T-helper 9 cell (primary cell): ENCODE results near the gene ARHGEF1.
A peak's percentile ranks its signal among the peaks of the same experiment; 100 is the strongest.

ENCODE experiments used
- DNase-seq: peaks from one replicate; pipeline ENCODE4 v3.0.0-alpha.2; 2020
- total RNA-seq, 2 donors: gene quantifications; one replicate each; lab custom pipeline; 2026; lab: John Stamatoyannopoulos, UW

Gene ARHGEF1
- total RNA-seq = 543 to 626 reads per million in 2 donors

- DNase-seq = peak; percentile 48
These were observed at the start of gene ARHGEF1 for GRCh38 chr19:41882568-41883462. TSS of gene ARHGEF1 (plus strand) at chr19:41883184. CDS start at chr19:41888083, 4,899 bp downstream.

DNA sequence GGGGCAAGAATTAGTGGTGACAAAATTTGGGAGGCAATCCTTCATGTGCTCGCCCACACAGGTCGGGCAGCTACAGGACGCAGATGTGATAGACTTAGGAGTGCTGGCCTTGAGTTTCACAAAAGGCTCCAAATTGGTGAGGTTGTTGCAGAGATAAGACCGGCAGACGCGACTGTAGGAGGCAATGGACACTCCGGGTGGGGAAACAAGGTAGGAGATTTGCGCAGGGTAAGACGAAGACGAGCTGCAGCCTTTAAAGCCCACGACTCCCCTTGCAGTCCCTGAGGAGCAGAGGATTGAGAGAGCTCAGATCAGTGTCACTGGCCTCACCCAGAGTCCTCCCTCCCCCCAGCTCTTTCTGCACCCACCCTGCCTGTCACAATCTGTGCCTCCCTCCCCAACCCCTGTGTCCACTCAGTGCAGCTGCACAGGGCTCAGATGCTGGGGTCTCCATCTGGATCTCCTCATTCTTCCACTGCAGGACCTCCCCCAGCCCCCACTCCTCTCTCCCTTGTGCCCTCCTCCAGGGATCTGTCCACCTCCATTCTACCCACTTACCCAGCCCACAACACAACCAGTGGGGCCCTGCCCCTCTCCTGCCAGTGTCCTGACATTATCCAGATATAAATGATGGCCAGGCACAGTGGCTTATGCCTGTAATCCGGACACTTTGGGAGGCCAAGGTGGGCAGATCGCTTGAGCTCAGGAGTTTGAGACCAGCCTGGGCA lies 44.8 kb upstream of the ARHGEF1 start:
- no peak for DNase-seq

- DNase-seq = no peak
These were observed 43.8 kb upstream of the ARHGEF1 start for GRCh38 chr19:41839211-41839610.

- no peak for DNase-seq
These were observed 39.6 kb upstream of the ARHGEF1 start for GRCh38 chr19:41843371-41843770.

GRCh38 chr19:41844601-41845000 lies 38.4 kb upstream of the ARHGEF1 start, which contains the start of gene LYPD4:
TSS of gene LYPD4 (minus strand) at chr19:41844683. CDS start at chr19:41839285, 5,398 bp downstream.
- no peak for DNase-seq

DNA sequence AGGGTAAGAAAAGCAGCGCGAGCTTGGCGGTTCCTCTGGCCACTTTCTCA lies 38.2 kb upstream of the ARHGEF1 start, which contains the start of gene DMRTC2:
DMRTC2 (plus strand) TSS at position 42 of the 50 bp plus-strand sequence. CDS start 2,387 bp downstream, outside the sequence.
- no peak for DNase-seq

GRCh38 chr19:41845051-41845590 lies 37.9 kb upstream of the ARHGEF1 start:
- DNase-seq = no peak

GRCh38 chr19:41847351-41848105 lies 35.5 kb upstream of the ARHGEF1 start:
- no peak for DNase-seq

- no peak for DNase-seq
These were observed 34.3 kb upstream of the ARHGEF1 start for GRCh38 chr19:41848666-41849065.

DNA sequence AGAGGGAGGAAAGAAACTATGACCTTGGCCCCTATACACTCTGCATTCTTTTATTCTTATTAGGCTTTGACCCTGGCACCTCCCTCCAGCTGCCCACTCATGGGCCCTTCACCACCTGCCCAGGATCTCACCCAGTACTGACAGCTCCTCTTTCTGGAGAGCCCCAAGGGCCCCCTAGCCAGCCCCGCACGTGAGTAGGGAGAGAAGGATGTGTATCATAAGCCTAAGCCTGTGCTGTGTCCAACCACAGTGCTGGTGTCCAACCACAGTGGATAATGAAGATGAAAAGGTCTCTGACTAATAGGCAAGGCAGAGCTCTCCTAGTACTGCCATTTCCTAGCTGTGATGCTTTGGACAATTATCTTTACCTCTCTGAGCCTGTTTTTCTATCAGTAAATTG lies 33.9 kb upstream of the ARHGEF1 start:
- no peak for DNase-seq

- DNase-seq = no peak
These were observed 32.6 kb upstream of the ARHGEF1 start for GRCh38 chr19:41850381-41850780.

DNA sequence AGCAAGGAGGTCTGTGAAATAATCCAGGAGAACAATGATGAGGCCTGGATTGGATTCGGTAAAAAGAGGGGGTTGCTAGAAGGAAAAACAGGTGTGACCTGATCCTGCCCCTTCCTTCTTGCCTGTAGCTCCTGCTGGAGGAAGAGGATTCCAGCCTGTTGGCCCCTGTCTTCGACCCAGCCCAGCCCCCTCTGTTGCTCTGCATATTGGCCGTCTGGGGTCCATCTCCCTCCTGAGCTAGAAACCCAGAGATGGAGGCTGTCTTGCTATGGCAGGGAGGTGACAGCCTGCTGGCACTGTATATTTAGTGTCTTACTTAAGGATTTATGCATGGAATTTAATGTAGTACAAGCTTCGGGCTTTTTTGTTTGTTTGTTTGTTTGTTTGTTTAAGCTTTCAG lies 31.5 kb upstream of the ARHGEF1 start:
- no peak for DNase-seq

DNA sequence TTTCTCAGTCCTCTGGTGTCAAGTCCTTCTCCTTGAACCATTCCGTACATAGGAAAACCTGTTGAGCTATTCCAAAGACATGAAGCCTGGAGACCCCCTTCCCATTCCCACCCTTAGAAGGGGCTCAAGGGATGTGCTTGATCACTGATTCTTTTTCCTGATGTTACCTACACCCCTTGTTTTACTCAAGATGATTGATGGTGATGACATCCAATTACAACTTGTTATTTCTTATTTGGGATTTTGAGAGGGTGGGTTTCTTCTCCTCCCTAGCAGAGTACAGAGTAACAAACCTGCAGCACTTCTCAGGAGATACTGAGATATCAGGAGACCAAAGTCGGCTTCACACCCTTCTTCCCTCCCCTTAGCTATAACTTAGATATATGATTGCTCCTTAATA lies 29.6 kb upstream of the ARHGEF1 start:
- DNase-seq = no peak

DNA sequence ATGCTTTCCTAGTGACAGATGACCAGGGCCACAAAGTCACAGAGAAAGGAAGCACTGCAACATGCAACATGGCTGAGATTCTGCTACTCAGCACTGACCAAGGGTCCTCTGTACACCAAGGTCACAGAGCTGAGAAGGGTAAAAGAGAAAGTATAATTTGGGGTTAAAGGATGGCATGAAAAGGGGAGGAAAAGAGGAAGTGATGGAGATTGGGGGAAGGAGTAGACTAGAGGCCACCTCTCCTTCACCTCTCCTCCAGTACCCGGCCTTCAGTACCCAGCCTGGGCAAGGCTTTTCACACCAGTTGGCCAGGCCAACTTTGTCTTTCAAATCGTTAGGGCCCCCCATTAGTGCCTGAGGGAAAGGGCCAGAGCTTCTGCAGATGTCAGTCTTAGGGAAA lies 29.2 kb upstream of the ARHGEF1 start:
- DNase-seq = no peak

- no peak for DNase-seq
These were observed 23.8 kb upstream of the ARHGEF1 start for GRCh38 chr19:41859213-41859617.

- peak; percentile 98 for DNase-seq
These were observed 23.2 kb upstream of the ARHGEF1 start, which contains the start of gene RPS19 for GRCh38 chr19:41859618-41860418. TSS of gene RPS19 (plus strand) at chr19:41860255. CDS start at chr19:41860775, 520 bp downstream.

DNA sequence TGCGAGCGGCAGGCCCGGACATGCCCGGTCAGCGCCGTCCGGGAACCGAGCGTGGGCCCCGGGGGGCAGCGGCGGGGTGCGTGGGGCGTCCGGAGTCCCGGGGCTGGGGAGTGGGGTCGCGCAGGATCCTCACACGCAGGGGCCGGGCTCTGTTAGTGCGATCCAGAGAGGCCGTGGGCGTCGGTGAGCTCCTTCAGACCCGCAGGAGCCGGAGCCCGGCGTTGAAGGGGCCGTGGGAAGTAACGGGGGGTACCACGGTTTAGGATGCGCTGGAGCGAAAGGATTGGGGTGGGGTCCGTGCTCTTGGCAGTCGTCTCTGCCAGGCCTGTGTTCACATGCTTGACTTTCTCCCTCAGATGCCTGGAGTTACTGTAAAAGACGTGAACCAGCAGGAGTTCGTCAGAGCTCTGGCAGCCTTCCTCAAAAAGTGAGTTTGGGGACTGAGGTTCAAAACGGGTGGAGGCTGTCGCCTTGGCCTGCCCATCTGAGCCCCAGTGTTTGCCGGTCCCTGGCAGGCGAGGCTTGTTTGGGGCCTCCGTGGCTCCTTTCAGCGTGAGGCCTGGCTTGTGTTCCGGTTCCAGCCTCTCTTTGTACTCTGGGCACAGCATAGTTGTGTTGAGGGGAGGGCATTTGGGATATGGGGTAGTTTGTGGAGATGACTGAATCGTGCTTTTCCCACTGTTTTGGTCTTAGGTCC lies 22.4 kb upstream of the ARHGEF1 start:
- no peak for DNase-seq

DNA sequence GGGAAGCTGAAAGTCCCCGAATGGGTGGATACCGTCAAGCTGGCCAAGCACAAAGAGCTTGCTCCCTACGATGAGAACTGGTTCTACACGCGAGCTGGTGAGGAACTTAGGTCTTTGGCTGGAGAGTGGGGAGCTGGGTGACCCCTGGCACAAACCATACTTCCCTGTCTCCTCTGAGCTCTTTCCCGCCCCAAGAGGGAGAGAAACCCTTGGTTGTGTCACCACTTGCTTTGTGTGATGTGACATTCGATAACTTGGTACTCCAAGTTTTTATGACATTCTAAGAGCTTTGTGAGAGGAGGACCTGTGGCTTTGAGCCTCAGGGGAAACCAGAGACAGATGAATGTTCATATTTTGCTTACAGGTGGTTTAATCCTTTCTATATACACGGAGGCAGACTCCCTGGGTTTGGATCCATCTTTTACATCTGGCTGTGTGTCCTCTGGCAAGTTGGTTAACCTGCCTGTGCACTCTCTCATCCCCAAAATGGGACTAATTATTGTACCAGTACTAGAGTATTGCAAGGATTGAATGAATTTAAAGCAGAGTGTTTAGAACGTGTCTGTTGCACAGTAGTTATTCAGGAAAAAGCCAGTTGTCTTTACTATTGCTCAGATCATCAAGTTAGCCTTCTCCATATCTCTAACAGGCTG lies 21.7 kb upstream of the ARHGEF1 start:
- DNase-seq = no peak

- no peak for DNase-seq
These were observed 21.1 kb upstream of the ARHGEF1 start for GRCh38 chr19:41861846-41862245.

DNA sequence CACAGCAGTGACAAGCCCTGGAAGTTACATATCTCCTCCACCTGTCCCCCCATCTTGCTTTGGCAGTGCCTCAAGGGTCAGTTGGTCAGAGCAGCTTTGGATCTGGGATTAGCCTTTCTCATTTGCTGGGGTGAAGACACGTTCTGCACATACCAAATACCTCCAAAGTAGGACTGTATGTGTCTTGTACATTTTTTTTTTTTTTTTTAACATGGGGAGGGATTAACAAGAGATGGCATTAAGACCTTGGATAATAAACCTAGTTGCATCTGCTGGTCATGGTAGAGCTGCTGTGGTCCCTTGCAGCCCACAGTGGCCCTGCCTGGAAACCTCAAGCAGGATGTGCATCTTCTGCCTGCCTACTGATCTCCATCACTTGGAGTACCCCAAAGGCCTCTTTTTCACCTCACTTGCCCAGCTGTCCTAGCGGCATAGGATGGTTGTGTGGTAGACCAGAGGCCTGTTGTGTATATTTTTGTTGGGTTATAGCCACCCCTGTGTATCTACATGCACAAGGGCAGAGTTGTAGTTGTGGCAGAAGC lies 20.5 kb upstream of the ARHGEF1 start:
- DNase-seq = no peak
